GM19463 (cell line): ENCODE data around the gene GIPC3.
"Not testable (repeated sequence)": the region's sequence is repeated elsewhere in the genome, so short reads cannot be mapped to it uniquely, and the experiment has no call there.

Experiments used
- ATAC-seq: cut with Tn5 transposase; IDR thresholded peaks from one replicate; pipeline ENCODE4 v1.9.1; 2021; ENCODE audit warnings: mild to moderate bottlenecking, moderate library complexity; ENCODE audit not compliant: unreplicated experiment

GIPC3 gene

GRCh38 chr19:3575949-3576673 lies 9.2 kb upstream of the GIPC3 start:
- no peak for ATAC-seq

- no peak for ATAC-seq
Measured at GRCh38 chr19:3576696-3577443, 8.4 kb upstream of the GIPC3 start.

- ATAC-seq, result no peak
Measured at GRCh38 chr19:3577723-3578344, 7.4 kb upstream of the GIPC3 start.

DNA sequence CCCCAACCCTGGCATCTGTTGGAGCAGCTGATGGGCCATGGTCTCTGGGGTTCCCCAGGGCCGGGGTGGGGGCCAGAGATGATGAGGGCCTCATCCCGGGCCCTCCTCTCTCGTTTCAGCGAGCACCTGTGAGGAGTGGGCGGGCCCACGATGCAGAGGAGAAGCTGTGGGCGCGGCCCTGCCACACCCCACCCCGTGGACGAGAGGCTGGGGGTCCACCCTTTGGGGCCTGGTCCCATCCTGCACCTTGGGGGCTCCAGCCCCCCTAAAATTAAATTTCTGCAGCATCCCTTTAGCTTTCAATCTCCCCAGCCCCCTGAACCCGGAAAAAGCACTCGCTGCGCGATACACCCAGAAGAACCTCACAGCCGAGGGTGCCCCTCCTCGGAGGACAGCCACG lies 6.9 kb upstream of the GIPC3 start:
- ATAC-seq, result no peak

GRCh38 chr19:3580156-3580934 lies 4.9 kb upstream of the GIPC3 start:
- ATAC-seq, result no peak

DNA sequence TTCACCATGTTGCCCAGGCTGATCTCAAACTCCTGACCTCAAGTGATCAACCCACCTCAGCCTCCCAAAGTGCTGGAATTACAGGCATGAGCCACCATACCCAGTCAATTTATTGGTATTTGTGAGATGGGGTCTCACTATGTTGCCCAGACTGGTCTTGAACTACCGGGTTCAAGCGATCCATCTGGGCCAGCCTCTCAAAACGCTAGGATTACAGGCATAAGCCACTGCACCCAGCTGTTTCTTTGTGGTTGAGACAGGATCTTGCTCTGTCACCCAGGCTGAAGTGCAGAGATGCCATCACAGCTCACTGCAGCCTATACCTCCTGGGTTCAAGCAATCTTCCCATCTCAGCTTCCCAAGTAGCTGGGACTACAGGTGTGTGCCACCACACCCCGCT lies 3.5 kb upstream of the GIPC3 start:
- ATAC-seq, result not testable (repeated sequence)

DNA sequence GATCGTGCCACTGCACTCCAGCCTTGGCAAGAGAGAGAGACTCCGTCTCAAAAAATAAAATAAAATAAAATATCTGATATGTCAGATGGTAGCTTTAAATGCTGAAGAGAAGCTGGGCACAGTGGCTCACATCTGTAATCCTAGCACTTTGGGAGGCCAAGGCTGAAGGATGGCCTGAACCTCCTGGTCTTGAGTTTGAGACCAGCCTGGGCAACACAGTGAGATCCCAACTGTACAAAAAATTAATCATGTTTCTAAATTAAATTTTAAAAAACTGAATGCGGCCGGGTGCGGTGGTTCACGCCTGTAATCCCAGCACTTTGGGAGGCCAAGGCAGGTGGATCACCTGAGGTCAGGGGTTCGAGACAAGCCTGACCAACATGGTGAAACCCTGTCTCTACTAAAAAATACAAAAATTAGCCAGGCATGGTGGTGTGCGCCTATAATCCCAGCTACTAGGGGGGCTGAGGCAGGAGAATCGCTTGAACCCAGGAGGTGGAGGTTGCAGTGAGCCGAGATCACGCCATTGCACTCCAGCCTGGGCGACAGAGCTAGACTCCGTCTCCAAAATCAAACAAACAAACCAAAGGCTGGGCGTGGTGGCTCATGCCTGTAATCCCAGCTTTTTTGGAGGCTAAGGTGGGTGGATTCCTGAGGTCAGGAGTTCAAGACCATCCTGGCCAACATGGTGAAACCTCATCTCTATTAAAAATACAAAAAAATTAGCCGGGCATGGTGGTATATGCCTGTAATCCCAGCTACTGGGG lies 1.1 kb upstream of the GIPC3 start:
- ATAC-seq, result not testable (repeated sequence)

GRCh38 chr19:3586127-3586626 lies 899 bp downstream of the GIPC3 start:
- ATAC-seq, result no peak

GRCh38 chr19:3586707-3587346 lies 1.5 kb downstream of the GIPC3 start:
- ATAC-seq, result no peak

DNA sequence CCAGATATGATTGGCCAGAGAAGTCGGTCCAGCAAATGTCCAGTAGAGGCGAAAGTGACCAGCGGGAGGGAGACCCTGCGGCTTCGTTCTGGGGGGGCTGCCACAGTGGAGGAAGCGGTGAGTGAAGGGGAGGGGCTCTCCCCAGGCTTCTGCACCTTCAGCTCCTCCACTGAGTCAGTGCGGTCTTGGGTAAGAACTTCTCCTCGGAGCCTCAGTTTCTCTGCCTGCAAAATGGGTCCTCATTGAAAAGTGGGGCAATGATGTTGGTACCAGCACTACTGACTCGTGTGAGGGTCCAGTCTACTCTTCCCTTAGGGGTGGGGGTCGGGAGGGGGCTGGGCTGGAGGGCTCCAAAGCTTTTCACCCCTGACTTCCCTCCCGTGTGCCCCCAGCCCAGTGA lies 4.2 kb downstream of the GIPC3 start:
- ATAC-seq, result no peak

DNA sequence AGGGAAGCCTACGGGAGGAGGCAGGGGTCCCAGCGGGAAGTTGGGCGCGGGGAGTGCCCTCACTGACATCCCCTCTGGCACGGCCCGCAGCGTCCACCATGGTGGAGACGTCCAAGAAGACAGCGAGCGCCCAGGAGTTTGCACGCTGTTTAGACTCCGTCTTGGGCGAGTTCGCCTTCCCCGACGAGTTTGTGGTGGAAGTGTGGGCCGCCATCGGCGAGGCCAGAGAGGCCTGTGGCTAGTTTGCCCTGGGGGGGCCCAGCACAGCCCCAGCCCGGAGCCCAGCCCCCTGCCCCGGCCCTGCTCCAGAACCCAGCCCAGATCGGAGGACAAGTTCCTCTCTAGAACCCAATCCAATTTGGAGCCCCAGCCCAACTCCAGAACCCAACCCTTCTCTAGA lies 4.7 kb downstream of the GIPC3 start:
- ATAC-seq, result no peak

DNA sequence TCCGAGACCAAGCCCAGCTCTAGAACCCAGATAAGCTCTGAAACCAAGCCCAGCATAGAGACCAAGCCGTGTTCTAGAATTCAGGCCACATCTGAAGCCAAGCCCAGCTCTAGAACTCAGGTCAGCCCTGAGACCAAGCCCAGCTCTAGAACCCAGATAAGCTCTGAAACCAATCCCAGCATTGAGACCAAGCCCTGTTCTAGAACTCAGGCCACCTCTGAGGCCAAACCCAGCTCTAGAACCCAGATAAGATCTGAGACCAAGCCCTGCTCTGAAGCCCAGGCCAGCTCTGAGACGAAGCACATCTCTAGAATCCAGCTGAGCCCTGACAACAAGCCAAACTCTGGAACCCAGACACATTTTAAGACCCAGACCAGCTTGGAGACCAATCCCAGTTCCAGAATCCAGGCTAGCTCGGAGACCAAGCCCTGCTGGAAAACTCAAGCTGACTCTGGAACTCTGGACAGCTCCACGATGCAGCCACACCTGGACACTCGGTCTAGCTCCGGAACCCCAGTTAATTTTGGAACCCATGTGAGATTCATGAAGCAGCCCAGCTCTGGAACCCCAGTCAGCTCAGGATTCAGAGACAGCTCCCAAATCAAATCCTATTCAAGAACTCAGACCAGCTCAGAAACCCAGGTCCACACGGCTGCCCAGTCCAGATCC lies 5.8 kb downstream of the GIPC3 start:
- ATAC-seq, result no peak

DNA sequence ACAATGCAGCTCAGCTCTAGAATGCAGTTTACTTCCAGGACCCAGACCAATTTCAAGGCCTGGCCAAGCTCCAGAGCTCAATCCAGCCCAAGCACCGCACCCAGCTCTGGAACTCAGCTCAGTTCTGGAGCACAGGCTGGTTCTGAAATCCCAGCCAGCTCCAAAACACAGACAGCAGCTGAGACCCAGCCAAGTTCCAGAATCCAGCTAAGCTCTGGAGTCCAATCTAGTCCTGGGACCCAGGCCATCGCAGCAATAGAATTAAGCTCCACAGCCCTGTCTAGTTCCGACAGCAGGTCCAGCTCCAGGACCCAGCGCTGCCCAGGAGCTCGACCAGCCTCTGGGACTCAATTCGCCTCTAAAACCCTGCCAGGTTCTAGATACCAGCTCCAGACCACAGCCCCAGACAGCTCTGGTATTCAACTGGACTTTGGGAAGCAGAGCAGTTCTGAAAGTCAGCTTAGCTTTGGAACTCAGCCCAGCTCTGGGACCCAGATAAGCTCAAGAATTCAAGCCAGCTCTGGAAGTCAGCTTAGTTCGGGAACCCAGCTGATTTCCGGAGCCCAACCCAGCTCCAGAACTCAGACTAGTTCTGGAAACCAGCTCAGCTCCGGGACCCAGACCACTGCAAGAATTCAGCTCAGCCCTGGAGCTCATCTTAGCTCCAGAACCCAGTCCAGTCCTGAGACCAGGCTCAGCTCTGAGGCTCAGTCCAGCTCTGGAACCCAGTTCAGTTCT lies 6.8 kb downstream of the GIPC3 start:
- no peak for ATAC-seq

DNA sequence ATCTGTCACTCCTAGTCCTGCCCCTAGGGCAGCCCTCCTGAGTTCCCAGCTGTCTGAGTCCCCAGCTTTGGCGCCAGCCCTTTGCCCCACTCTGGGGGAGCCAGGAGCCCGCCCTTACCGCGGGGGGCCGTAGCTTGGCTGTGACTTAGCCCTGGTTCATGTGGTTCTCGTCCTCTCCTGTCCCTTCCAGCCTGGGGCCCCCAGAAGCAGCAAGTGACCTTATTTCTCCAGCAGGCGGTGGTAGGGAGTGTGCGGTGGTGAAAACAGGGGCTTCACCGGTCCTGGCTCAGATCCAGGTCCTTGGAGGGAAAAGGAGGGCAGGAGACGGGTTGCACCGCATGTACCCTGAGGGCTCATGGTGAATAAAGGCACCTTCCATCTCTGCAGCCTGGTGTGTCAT lies 7.9 kb downstream of the GIPC3 start:
- no peak for ATAC-seq

- no peak for ATAC-seq
Measured at GRCh38 chr19:3595521-3596061, 10.3 kb downstream of the GIPC3 start.

GRCh38 chr19:3599776-3600187 lies 14.5 kb downstream of the GIPC3 start:
- no peak for ATAC-seq

- no peak for ATAC-seq
Measured at GRCh38 chr19:3601021-3601420, 15.7 kb downstream of the GIPC3 start.

DNA sequence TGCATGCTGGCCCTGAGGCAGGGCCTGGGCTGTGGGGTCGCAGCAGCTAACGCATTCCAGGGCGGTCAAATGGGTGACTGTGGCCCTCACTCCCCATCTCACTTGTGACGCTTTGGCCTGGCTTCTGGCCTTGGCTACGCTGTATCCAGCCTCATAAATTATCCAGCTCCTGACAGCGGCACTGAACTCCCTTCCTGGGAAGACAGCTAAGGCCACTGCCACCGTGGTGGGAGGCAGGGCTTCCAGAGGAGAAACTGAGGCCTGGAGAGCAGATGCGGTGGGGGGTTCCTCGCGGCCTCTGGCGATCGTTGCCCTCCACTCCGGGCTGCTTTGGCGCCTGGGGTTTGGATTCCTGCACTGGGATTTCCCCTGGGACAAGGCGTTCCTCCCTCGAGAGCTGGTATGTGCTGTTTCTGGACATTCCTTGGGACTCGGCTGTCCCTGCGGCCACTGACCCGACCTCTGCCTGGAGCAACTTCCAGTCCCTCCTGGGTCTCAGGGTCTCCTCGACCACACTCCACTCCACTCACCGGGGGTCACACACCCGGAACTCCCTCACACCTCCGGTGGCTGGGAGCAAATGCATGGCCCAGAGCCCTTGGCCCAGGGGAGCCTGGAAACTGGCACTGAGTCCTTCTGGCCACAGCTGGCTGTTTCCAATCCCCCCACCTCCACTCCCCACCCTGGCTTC lies 18.0 kb downstream of the GIPC3 start:
- ATAC-seq, result no peak
